Midbrain (tissue), 1 donor: ENCODE data around the gene BTBD10.

Experiments
- DNase-seq: peaks from one replicate; lab custom pipeline; 2025; lab: John Stamatoyannopoulos, UW

BTBD10 gene

DNA sequence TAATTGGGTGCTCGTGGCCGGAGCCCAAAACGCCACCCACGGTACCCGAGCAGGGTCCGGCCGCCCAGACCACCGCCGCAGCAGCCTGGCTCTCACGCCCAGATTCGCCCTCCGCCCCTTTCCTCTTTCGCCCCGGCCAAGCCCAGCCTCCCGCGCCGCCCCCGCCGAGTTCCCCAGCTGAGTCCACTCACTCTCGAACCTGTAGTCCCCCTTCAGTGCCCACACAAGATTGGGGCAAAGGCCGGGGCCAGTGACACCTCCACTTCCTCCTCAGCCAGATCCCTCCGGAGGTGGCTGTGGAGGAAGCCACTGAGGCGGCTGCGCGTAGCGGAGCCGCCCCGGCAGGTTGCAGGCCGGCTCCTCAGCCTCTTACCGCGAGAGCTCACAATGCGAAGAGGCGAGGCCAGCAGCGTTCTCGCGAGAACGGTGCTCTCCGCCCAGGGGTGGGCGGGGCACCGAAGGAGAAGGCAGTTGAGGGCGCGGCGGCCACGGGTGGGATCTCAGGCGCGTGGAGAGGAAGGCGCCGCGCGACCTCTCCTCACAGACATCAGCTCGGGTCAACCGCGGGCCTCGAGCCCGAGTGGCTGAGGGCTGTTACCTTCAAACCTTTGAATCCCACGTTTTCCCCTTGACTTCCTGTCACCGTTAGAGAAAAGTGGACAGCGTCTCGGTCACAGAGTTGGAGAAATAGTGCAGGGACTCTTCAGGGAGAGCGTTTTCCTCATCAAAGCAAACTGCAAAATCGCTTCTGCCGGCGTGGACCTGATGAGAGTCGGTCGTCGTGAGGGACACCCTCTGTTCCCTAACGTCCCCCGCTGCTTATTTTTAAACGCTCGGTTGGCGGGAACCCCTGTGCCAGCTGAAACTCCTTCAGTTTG, at the start of gene BTBD10:
BTBD10 (minus strand) TSS at position 322 of the 878 bp plus-strand sequence. CDS start 18,098 bp downstream, outside the sequence.
- DNase-seq = peak; percentile 92

DNA sequence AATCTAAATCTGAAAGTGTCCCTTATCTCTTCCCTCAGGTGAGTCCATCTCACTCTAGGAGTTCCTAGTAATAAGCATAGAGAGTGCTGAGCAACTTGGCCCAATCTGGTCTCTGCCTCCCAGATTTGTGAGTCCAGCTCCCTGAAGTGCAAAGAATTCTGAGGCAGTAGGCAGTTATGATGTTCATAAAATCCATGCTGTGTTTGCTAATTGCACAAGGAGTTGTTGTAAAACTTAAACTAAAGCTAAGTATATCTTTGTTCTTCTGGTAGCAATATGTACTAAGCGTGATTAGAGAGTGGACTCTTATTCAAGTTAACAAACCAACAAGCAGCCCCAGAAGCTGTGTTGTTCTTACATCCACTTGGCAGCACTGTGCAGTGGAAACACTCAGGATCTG, 40.4 kb upstream of the BTBD10 start:
- DNase-seq = no peak

DNA sequence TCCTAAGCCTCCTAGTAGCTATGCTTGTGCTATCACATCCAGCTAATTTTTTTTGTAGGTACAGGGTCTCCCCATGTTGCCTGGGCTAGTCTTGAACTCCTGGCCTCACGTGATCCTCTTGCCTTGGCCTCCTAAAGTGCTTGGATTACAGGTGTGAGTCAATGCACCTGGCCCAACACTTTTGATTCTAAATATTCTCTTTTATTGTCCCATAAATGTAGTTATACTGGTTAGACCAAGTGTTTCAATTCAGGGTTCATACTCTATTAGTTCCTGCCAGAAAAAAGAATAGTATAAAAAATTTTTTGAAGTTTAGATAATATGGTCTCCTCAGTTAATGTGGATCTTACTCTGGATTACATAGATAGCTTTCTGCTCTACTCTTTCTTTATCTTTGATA, 39.5 kb upstream of the BTBD10 start:
- DNase-seq = no peak

DNA sequence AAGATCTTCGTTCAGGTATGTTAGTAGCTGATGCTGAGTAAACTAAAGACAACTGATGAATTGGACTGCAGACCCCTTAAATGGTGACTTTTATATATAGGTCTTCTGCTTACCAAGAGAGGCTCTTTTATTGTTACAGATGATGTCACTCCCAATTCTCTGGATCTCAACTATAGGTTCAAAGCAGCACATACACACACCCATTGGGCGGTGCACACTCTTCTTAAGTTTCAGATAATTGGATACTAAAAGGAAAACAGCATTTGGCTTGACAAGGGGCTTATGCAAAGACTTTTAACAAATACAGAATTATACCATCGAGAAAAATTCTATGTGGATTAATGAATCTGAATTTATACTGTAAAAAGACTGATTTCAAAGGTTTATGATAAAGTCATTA, 32.9 kb upstream of the BTBD10 start, which contains the start of gene PTH:
PTH (minus strand) TSS at position 69 of the 400 bp plus-strand sequence. CDS start 3,142 bp downstream, outside the sequence.
- DNase-seq = no peak

DNA sequence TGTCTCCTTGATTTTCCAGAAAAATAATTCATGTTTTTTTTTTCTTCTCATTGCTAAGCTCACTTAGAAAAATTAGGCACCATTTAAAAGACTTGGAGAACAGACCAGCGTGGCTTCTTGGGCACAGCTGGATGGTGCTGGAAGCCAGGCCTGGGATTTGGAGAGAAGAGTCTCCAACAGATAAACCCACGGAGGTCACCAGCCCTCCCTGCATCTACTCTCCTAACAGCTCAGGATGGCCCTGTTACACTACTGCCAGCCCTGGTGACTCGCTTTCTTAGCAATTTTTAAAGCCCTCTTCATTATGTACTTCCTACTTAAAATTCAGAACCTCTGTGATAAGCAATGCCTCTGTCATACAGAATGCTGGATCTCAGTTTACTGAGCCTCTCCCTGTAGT, 31.0 kb upstream of the BTBD10 start:
- DNase-seq = no peak

DNA sequence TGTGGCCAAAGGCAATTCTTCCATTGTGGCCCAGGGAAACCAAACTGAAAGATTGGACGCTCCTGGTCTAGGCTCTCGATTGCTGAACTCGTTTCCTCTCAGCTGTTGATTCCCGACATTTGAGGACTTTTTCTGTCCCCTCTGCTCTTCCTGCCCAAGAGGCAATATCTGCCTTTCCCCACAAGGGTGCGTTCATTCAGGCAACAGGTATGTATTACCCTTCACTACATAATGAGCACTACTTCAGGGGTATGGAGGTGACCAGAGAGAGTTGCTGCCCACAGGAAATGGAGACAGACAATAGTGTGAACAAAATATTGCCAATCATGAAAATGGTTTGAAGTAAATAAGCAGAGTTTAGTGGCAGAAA, 24.6 kb upstream of the BTBD10 start:
- DNase-seq = no peak

DNA sequence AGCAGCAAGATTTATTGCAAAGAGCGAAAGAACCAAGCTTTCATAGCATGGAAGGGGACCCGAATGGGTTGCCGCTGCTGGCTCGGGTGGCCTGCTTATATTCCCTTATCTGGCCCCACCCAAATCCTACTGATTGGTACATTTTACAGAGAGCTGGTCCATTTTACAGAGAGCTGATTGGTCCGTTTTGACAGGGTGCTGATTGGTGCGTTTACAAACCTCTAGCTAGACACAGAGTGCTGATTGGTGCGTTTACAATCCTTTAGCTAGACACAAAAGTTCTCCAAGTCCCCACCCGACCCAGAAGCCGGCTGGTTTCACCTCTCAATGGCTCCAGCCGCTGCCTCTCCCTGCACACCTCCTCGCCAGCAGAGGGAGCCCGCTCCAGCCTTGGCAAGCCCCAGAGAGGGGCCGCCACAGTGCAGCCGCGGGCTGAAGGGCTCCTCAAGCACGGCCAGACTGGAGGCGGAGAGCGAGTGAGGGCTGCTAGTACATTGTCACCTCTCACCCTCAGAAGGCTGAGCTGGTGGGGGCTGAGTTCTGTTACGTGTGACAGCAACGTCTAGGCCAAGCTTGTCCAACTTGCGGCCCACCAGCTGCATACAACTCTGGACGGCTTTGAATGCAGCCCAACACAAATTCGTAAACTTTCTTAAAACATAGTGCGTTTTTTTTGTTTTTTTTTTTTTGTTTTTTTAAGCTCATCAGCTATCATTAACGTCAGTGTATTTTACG, 24.1 kb upstream of the BTBD10 start:
- DNase-seq = no peak

DNA sequence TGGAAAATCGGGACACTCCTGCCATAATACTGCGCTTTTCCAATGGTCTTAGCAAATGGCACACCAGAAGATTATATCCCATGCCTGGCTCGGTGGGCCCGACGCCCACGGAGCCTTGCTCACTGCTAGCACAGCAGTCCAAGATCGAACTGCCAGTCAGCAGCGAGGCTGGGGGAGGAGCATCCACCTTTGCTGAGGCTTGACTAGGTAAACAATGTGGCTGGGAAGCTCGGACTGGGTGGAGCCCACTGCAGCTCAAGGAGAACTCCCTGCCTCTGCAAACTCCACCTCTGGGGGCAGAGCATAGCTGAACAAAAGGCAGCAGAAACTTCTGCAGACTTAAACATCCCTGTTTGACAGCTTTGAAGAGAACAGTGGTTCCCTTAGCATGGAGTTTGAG, 17.2 kb upstream of the BTBD10 start:
- DNase-seq = no peak

DNA sequence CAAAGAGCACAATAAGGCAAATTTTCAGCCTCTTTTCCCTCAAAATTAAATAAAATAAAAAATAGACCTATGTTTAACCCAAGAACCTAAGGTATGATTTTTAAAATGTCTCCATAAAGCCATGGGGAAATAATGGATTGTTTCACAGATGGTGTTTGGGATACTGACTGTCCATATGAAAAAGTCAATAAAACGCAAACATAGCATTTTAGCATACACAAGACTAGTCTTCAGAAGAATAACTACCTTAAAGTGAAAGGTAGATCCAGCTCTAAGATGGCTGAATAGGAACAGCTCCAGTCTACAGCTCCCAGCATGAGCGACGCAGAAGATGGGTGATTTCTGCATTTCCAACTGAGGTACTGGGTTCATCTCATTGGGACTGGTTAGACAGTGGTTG, 16.7 kb upstream of the BTBD10 start:
- no peak for DNase-seq

DNA sequence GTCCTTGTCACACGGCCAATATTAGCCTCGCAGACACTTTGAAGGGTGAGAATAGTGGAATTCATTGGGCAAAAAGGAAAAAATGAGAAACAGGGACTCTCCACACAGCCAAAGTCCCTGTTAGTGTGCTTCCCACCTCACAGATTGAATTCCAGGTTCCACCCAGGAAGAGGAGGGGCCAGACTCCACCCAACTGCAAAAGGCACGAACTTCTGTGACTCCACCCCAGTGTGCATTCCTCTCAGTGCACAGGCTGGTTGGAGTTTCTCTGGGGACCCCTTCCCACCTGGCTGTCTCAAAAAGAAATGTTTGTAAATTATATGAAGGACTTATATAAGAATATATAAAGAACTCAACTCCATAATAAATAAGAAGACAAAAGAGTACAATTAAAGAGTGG, 12.1 kb upstream of the BTBD10 start:
- no peak for DNase-seq

DNA sequence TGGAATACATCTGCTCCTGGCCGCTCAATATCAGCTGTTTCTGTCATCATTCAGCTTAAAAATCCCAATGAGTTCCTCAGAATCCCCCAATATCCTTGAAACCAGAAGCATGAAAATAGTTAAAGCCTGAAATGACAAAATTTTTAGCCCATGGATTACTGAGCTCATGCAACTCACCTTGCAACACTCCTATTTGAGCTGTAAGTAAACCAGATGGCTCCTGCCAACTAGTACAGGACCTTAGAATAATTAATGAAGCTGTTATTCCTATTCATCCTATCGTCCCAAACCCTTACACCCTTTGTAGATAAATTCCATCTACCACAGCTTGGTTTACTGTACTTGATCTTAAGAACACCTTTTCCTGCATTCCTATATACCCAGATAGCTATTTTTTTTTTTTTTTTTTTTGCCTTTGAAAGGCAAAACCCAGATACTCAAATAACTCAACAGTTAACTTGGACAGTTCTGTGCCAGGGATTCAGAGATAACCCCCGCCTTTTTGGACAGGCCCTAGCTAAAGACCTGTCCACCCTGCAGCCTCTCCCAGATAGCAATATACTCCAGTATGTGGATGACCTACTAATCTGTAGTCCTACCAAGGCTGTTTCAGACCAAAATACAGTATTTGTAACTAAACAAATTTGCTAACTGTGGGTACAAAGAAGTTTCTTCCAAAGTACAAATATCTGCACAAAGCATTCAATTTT, 10.1 kb upstream of the BTBD10 start:
- no peak for DNase-seq

DNA sequence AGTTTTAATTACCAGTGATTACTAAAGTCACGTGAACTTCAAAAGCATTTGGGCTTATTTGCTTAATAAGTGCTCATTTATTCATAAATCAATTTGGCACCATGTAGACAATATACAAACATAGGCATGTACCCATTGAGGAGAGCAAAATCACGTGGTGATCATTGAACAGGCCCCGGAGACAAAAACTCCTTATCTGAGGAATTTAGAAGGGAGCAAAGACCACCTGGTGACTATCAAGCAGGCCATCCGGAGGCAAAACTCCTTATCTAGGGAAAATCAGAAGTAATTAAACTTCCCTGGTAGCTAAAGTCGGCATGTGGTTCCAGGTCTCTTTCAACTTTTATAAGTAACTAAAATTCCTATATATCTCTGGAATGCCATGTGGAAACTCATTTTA, 5.7 kb upstream of the BTBD10 start:
- no peak for DNase-seq

DNA sequence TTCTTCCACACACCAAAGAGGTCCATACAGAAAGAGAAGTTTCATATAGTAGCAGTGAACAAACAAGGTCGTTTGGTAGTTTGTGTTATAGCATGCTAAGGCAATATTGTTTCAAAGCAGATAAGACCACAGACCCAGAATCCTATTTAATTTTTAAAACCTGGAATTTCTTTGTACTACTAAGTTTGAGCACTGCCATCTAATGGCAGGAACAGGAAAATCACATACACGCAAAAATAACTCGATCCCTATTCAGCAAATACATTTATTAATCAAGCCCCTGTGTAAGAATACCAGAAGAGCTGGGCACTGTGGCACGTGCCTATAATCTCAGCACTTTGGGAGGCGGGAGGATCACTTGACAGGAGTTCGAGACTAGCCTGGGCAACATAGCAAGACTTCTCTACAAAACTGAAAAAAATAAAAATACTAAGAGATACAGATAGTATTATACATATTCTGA, 2.9 kb upstream of the BTBD10 start:
- no peak for DNase-seq

DNA sequence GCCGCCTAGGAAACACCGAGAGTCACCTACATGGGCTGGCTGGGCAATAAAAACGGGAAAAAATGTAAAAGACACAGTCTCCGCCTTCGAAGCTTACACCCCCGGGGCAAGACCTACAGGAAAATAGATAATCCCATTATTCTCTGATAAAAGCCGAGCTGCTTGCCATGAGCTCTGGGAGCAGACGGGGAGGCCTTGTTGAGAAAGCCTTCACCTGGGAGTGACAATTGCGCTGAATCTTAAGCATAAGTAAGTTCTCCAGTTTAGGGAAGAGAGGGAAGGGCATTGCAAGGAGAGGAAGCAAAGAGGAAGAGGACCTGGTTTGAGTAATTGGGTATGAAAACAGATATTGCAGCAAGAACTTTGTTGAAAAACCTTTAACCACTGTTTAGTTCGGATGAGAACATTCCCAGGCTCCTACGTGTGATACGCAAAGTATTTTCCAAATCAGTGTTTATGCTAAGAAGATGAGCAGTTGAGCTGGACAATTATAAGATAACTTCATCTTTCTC, 813 bp upstream of the BTBD10 start:
- DNase-seq = no peak

DNA sequence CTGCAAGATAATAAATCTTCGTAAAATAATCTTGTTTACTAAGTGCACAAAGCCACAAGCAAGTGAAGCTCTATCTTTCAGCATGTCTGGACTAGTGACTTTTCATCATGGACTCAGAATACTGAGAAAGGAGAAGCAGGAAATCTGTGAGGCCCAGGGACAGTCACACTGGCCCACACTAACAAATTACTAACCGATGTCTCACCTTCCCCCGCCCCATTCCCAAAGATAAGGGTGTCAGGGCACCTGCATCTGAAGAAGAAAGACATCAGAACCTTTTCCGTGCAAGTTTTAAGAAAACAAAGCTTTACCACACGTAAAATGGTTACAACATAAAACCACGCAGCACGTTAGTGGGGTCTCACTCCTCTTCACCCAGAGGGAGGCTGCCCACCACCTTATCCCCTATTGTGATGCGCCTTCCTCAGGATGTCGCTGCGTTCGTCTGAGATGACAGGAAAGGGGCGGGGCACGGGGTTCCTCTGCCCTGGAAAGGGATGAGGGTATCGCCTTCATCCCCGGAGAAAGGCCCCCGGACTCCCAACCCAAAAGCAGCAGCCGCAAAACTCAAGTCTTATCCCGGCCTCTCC, 616 bp downstream of the BTBD10 start:
- peak; percentile 62 for DNase-seq

DNA sequence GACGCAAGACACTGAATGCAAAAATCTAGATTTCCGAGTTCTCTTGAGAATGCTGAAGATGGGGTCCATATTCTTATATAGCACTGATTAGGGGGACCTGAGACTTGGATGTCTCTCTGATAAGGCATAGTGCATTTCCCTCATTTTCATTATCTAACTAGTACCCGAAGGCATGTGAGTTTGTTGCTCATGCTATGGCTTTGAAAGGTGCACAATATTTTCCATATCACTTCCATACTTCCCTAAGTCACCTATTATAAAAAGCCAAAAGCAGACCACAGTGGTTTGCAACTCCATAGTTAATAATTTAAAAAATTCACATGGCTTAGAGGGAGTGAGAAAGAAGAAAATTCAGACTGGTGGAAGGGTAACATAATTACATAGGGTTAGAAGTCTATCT, 1.7 kb downstream of the BTBD10 start:
- DNase-seq = no peak

DNA sequence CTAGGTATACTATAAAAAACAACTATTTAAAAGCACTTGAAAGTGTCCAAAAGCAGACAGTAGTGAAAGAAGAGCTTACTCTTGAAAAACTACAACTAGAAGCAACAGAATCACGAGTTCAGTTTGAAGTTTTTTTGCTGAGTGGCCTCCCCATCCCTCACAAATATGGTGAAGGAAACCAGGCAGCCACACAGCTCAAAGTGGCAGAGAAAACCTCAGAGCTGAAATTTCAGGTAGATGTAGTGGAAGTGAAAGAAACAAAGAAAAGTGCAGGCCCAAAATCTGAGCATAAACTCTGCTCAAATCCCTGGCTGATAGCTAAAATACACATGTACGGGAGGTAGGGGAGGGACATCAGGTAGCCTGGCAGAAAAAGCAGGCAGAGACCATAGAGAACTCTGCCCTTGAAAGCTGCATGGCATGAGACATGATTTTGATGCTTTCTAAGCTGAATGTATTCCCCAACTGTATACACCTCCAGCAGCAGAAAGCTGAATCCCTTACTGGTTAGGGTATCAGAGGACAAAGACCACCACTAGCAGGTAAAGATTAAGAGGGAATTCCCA, 12.1 kb downstream of the BTBD10 start:
- no peak for DNase-seq

DNA sequence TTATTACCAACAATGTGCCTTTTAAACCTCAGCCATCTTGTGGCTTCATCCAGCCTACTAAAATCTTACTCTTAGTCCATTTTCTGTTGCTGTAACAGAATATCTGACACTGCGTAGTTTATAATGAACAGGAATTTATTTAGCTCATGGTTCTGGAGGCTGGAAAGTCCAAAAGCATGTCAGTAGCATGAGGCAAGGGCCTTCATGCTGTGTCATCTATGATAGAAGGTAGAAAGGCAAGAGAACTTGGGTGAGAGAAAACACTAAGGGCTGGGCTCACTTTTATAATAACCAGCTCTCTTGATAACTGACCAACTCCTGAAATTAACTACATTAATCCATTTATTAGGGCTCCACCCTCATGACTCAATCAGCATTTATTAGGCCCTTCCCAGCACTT, 13.5 kb downstream of the BTBD10 start:
- no peak for DNase-seq

DNA sequence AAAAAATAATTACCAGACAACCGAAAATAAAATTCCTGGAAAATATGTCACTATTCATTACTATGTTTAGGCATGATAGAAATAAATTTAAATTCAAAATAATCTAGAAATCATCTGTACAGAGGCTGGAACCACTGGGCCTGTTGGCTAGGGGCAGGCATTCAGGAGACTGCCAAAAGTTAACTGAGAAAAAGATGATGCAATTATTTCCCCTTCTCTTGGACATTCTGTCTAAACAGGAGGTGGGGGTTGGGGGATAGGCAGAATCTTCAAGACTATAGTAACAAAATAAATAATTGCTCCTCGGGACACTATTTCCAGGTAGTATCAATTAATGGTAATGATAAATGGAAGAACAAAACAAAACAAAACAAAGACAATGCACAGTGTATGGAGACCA, 14.1 kb downstream of the BTBD10 start:
- no peak for DNase-seq

DNA sequence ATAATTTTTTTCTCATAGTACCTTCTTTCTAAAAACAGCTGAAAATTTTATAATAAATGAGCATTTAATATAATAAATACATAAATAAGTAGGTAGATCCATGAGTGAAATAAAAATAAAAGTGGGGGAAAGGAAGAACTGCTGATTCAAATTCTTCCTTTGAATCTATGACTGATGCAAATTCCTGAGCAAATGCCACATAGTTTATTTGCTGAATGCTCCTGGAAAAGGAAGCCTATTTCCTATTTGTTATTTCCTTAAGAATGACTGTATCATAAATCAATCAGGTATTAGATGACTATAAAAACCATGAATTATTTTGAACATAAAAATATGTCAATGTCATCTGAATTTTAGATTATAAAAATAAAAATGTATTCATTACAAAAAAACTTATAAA, 16.6 kb downstream of the BTBD10 start:
- no peak for DNase-seq

DNA sequence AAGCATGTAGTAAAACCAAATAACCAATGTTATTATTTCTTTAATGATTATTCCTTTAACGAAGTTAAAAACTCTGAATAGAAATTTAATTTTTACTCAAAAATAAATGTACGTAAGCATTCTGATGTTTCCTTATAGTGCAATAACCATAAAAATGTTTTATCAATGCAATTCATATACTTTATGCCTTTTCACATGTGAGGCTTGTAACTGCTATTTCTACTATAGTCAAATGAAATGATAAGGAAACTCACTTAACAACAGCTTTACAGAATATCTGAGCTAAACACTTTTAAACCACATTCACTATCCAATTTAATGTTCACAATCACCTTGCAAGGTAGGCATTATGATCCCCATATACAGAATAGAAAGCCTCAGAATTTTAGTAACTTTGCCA, 17.4 kb downstream of the BTBD10 start:
- DNase-seq = no peak
